ENCODE data around the gene TLE2.

DNA sequence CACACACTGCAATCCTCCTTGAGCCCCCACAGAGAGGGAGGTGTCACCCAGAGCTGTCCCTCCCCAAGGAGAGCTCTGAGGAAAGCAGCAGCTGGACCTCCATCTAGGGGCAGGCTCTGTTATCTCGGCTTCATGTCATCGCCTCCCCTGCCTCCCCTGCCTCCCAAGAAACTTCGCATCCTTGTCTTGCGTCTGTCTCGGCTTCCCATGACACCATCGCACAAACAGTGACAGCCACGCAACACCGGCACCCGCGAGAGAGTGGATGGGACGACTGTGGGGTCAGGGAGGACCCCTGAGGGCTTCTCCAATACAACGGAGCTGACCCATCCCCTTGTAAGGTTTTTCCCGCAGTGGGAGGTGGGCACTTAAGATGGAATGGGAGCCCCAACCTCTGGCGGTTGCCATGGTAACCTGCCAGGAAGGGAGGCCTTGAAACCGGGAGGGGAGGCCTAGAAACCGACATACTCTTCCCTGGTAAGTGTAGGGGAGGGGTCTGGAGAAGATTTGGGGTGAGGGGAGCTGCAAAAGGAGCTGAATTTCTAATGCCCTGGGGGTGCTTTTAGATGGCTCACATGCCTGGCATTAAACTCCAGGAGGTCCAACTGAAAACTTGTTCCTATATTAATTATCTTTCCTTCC is 16.3 kb downstream of the TLE2 start:
- TF ChIP-seq RARB (CRISPR knock-in tag; IDR thresholded peaks at IDR 0.05) (no peak), CHD4 (IDR thresholded peaks at IDR 0.05; ENCODE audit: borderline replicate concordance) (no peak)
- TF ChIP-seq, protein P1, sequence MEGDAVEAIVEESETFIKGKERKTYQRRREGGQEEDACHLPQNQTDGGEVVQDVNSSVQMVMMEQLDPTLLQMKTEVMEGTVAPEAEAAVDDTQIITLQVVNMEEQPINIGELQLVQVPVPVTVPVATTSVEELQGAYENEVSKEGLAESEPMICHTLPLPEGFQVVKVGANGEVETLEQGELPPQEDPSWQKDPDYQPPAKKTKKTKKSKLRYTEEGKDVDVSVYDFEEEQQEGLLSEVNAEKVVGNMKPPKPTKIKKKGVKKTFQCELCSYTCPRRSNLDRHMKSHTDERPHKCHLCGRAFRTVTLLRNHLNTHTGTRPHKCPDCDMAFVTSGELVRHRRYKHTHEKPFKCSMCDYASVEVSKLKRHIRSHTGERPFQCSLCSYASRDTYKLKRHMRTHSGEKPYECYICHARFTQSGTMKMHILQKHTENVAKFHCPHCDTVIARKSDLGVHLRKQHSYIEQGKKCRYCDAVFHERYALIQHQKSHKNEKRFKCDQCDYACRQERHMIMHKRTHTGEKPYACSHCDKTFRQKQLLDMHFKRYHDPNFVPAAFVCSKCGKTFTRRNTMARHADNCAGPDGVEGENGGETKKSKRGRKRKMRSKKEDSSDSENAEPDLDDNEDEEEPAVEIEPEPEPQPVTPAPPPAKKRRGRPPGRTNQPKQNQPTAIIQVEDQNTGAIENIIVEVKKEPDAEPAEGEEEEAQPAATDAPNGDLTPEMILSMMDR (IDR thresholded peaks at IDR 0.05): no peak

Data from A549 (cell line).